G401 (cell line): Measurements from ENCODE around the gene MIF. TPM values are rescaled to one million over a fixed set of nuclear protein-coding genes. Genes with fewer than 3 reads are reported as not detected.
"Not testable (repeated sequence)": the region's sequence is repeated elsewhere in the genome, so short reads cannot be mapped to it uniquely, and the experiment has no call there.

Experiments
- DNase-seq: peaks from one replicate; pipeline ENCODE4 v3.0.0-alpha.2; 2015; ENCODE audit warnings: low spot score
- in situ Hi-C: cut with HindIII; loops from 2 replicates; pipeline ENCODE4 v1.10.0; 2016; ENCODE audit warnings: low sequenced_read_pairs, mixed read lengths
- total RNA-seq: library from RNA; depleted of rRNA; stranded (reverse); fragments of >200 nt; shearing (Covaris generic); gene quantifications from 2 replicates; pipeline ENCODE4 v1.2.3, GENCODE V29; 2014

MIF gene
- total RNA-seq, 1 experiment from 2014 or later: not detected

DNA sequence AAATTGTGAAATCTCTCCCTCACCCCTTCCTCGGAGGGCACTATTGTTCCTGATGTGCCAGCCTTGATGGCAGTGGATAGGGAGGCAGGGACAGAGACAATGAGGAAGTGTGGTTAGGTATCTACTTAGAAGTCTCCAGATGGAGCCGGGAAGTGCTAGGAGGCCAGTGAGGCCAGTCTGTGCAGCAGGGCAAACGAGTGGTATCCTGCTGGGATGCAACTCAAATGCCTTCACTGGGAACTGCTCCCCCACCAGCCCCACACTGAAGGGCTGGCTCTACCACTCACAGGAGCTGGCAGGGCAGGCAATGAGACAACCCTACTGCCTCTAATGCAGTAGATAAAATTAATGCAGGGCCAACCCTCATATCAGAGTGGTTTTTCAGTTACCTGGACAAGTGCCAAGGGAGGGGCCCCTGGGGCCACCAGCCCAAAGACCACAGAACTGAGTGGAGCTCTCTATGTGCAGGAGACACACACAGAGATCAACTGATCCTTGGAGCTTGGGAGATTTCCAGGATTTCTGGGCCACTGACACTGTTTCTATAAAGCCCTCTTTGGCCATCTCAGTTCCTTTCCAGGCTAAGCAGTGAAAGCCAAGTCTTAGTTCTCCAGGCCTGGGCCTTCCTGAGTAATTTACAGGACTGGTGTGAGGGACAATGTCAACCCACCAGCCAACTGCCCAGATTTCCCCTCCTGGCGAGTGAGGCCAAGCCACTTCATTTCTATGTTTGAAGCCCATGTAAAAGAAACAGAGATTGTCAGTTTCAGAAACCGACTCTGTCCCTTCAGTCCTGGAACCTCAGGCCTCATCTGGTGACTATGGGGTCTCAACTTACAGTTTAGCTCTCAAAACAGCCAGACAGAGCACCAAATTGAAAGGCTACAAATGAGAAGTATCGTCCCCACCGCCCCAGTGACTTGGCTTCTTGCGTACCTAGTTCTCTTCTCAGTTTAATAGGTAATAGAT lies 4.1 kb downstream of the MIF start:
- in situ Hi-C loops: no loop called here

DNA sequence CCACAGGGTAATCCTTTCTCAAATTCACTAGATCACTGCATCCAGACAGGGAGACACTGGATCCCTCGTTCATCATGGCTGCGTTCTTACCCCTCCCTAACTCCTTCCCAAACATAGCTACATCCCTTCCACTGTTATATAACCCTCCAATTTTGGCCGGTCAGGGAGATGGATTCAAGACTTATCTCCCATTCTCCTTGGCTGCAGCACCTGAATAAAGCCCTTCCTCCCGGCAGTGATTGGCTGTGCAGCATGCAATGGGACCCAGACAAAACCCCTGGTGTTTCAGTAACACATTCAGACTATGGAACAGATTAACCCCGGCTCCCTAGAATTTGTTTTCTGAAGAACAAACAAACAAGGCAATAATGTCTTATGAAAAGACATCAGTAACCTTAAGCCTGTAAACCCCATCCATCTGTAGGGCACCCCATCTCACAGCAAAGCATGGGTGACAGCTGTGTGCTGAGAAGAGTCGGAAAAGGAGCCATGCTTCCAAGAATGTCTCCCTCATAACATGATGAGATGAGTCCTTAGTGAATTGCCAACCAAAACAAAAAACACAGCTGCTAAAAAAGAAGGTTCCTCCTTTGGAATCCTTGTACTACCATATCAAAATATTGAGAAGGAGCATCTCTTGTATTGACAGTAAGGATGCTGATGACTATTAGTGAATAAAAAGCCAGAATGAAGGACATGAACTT lies 5.0 kb downstream of the MIF start:
- in situ Hi-C loops: no loop called here
- DNase-seq: no peak

More for the DNA sequence above, 4.1 kb downstream of the MIF start:
- peak; percentile 35 for DNase-seq

DNA sequence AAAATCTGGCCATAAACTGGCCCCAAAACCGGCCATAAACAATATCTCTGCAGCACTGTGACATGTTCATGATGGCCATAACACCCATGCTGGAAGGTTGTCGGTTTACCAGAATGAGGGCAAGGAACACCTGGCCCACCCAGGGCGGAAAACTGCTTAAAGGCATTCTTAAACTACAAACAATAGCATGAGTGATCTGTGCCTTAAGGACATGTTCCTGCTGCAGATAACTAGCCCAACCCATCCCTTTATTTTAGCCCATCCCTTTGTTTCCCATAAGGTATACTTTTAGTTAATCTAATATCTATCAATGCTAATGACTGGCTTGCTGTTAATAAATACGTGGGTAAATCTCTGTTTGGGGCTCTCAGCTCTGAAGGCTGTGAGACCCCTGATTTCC lies 6.0 kb downstream of the MIF start:
- DNase-seq, in situ Hi-C loops: not testable (repeated sequence)

DNA sequence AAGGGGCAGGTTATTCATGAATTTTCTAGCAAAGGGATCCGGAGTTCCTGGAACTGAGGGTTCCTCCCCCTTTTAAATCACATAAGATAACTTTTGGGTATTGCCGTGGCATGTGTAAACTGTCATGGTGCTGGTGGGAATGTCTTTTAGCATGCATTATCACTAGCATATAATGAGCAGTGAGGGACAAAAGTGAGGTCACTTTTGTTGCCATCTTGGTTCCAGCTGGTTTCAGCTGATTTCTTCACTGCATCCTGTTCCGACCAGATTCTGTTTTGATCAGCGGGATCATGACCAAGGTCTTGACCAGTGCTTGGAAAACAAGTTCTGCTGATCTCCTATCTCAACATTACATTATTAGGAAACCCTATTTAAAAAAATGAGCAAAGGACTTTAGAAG lies 7.4 kb downstream of the MIF start:
- in situ Hi-C loops: no loop called here
- no peak for DNase-seq

DNA sequence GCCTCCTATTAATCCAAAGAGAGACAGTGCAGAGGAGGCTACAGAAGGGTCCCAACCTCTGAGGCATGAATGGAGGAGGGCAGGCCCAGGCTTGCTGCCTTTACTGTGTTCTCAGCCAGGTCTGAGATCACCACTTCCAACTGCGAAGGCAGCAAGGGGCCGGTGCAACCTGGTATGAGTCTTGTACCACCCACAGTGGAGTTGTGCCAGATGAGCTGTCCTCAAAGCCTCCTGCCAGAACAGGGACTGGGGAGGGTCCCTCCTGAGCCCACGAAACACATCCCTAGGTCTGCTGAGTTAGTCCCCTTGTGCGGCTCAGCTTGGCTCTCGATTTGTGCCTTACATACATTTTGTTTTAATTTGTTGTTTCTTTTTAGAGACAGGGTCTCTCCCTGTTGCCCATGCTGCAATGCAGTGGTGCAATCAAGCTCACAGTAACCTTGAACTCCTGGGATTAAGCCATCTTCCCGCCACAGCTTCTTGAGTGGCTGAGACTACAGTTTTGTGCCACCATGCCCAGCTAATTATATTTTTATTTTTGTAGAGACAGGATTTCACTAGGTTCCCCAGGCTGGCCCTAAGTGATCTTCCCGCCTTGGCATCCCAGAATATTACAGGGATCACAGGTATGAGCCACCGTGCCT lies 9.3 kb downstream of the MIF start:
- in situ Hi-C loops: no loop called here
- DNase-seq: no peak

DNA sequence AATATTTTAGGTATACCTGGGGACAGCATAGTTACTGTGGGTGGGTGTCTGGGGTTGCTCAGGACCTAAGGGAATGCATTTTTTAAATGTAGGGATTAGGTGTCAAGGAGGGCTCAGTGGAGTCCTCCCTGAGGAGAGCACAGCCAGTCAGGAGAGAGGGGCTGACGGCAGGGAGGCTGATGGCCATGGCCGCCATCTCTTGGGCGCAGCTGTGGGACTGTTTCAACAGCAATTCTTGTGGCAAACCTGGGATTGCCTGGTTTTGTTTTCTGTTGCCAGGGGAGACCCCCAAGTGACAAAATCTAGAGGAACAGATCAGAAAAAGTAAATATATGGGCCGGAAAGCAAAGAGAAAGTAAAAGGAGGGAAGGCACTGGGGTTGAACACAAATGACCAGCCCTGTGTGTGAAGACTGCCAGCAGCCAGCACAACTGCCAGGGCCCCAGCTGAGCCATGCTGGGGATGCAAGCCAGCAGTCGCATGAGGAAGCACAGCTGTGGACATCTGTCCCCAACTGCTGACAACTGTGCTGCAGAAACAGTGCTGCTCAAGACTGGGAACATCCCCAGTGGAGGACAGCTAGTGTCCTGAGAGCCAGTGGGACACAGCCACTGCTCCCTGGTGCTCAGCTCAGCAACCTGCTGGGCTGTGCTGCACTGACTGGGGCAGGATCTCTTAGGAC lies 10.5 kb downstream of the MIF start:
- DNase-seq: no peak
- in situ Hi-C loops: no loop called here

DNA sequence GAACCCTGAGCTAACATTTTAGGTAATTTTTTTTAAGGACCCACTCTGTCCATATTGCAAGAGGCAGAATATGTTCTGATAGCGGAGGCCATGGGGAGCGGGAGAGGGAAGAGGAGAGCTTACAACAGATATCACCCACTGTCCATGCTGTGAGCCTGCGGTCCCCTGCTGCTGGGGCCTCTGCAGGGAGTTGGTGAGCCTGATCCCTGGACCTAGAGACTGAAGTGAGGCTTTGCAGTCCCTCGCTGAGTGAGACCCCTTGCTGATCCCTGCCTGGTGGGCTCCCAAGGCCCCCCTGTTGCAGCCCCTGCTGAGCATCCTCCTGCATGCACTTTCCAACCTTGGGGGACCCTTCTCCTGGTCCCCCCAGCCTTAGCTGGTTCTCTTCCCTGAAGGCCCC lies 12.5 kb downstream of the MIF start:
- no peak for DNase-seq
- in situ Hi-C loops: no loop called here

DNA sequence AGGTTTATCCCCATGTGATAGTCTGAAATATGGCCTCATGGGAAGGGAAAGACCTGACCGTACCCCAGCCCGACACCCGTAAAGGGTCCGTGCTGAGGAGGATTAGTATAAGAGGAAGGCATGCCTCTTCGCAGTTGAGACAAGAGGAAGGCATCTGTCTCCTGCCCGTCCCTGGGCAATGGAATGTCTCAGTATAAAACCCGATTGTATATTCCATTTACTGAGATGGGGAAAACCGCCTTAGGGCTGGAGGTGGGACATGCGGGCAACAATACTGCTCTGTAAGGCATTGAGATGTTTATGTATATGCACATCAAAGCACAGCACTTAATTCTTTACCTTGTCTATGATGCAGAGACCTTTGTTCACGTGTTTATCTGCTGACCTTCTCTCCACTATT lies 13.2 kb downstream of the MIF start:
- DNase-seq: not testable (repeated sequence)

DNA sequence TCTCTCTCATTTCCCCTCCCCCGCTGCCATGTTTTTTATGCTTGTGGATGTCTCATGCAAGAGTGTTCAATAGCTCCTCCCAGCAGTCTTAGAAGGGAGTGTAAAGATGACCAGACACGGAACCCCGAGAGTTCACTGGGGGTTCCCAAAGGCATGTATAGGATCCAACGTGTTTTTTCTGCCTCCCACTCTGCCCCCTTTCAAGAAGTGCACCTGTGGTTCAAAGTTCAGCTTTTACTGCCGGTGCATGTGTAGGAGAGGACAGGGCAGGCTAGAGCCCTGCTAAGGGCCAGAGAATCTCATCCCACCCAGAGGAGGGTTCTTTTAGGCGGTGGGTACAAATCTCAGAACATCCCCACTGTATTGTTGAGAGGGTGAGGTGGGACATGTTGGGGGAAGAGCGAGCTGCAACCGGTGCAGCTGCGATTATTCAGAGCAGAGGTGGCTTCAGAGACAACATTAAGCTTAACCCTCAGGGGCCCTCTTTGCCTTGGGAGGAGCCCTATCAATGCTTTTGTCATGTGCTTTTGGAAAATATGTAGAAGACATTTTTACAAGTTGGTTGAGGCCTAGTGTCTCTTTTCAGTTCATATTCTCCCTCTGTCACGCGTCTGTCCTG lies 14.5 kb downstream of the MIF start:
- no peak for DNase-seq
- in situ Hi-C loops: no loop called here

More for the DNA sequence above, 13.2 kb downstream of the MIF start:
- in situ Hi-C loops: not testable (repeated sequence)

DNA sequence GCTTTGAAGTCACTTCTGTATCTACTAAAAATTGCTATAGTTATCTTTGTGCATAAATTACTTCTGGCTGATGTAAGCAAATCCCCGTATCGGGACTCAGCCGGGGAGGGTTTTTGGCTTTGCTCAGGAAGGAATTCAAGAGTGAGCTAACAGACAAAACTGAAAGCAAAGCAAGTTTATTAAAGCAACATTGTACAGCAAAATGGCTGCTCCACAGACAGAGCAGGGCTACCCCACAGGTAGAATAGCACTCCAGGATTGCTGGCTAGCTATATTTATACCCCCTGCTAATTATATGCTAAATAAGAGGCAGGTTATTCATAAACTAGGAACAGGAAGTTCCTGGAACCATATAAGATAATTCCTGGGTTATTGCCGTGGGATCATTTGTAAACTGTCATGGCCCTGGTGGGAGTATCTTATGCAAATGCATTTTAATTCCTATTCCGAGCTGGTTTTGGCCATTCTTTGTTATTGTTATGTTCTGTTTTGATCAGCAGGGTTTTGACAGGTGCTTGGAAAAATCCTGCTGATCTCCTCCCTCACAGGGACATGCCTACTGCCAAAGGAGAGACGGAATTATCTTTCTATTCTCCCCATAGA lies 15.2 kb downstream of the MIF start:
- peak; percentile 55 for DNase-seq
- in situ Hi-C loops: no loop called here

DNA sequence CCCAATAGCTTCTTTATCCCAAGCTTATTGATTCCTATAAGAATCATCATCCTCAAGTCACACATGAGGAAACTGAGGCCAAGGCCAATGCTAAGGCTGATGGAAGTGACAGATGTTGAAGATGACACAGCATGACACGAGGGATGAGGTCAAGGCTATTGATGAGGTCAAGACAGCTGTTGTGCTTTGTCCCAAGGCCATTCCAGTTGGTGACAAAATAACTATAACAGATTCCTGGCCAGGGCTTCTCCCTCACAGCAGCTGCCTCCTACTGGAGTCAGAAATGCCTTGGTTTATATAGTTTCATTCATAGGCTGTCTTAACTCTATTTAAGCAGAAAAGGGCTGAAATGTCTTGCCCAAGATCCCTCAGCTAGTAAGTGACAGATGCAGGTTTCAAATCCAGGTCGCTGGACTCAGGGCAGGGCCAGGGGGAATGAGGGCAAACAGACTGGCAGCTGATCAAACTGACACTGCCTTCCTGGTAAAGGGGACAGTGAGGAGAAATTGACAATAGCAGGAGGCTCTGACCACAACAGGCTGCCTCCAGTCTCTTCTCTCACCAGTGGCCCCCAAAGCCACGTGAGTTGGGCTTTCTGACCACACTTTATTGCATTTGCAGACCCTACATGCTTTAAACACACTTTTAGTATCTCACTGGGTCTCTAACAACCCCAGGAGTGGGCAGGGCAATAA lies 16.5 kb downstream of the MIF start:
- in situ Hi-C loops: no loop called here

DNA sequence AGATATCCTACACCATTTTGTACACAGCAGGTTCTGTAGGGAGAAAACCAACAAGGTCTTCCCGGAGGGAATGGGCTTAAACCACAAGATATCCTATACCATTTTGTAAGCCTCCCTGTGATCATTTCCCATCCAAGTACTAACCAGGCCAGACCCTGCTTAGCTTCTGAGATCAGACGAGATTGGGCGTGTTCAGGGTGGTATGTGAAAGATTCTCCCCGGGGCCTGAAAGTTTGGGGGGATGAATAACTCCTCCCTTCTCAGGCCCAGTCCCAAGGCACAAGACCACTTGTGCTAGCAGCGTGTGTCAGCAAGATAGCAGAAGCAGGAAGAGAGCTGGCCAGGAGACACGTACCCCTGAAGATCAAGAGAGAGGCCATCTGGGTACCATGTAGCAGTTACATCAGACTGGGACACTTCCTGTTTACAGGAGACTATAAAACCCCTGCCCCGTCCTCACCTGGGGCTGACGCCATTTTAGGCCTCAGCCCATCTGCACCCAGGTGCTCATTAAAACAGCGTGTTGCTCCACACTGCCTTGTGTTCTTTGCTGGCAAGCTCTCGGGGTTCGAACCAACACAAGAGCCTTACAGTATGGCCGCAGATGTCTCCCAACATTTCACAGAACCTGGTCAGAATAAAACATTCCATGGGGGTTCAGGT lies 17.3 kb downstream of the MIF start:
- no peak for DNase-seq
- in situ Hi-C loops: no loop called here

More for the DNA sequence above, 16.5 kb downstream of the MIF start:
- peak; percentile 31 for DNase-seq

DNA sequence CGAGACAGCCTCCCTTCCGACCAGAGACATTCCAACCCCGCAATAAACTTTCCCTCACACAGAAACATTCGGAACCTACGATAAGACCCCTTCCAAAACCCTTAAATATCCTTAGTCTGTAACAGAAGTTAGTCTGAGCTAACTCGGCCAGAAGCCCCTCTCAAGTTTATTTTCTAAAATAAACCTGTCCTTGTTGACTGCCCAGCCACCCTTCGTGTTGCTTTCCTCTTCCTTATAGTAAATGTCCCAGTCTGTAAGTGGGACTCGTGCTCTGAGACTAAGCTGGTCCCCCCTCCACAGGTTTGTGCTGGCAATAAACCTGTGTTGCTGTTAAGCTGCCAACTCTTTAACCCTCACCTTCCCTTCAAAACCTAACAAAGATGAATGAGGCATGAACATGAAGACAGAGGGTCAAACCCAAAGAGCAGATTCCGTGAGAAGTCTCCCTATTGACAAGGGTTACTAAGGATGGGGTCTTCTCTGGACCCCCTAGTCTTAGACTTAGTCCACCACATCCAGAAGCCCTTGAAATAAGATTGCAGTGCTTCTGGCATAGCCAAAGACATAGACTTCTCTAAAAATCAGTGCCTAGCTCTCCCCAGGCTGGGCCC lies 18.2 kb downstream of the MIF start:
- in situ Hi-C loops: no loop called here
- DNase-seq: no peak

DNA sequence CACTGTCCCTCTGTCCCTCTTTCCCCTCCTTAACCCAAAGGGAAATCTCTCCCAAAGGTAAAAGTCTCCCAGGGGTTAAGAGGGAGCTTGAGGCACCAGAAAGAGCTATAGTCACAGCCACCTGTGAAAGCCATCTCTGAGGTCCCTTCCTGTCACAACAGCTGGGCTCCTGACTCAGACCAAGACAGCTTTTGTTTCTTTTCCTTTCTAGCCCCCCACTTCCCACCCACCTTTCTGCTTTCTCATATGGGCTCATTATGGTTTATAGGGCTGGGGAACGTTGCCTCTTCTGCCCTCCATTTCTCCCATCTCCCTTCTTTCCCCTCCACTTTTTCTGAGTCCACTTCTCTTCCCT lies 19.1 kb downstream of the MIF start:
- in situ Hi-C loops: no loop called here
- no peak for DNase-seq

DNA sequence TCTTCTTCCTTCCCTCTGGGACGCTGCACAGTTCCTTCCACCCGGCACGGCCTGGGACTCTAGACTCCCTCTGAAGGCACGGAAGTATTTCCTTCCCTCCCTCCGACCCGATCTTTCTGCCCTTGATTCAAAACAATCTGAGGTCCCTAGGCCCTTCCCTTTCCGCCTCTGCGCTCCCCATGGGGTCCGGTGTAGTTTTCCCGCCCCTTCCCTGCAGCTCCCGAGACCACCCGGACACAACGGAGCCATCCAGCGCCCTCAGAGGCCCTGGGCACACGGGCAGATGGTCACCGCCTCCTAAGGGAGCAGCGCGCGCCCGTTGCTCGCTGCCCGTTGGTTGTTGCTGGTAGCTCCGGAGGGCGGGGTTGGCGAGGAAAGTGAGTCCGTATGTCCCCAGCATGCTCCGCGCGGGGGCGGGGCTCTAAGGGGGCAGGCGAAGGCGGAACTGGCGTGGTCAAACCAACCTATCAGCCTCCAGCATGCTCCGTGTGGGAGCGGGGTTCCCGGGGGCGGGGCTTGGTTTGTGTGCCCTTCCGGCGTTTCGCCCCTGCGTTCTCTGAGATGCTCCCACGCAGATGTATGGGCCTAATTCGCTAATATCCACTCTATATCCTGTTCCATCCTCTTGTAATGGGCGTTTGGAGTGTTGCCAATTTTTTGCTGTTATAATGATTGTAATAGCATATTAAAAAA lies 19.6 kb downstream of the MIF start:
- peak; percentile 99 for DNase-seq
- in situ Hi-C loops: no loop called here

DNA sequence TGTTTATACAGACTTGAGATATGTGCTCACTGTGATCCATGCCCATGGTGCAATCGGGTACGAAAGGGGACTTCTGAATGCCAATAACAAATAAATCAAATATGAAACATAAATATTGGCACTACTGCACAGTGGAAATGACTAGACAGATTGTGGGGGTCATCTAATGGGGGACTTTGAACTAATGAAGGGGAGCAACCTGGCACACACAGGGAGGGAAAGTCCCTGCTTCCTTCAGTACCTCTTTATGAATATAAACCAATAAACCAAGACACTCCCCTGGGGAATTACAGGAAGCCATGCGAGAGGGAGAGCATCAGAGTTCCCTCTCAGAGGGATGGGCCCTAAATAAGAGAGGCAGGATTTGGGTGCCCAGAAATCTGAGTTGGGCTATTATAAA lies 21.1 kb downstream of the MIF start:
- DNase-seq: no peak
- in situ Hi-C loops: no loop called here

DNA sequence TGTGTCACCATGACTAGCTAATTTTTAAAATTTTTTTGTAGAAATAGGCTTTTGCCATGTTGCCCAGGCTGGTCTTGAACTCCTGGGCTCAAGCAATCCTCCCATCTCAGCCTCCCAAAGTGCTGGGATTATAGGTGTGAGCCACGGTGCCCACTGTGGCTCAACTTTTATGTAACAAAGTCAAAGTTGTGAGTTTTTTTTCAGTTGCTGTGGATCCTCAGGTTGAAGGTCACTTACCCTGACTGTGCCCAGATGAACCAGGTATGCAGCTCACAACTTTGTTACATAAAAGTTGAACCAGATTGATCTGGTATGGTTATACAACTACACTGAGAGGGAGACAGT lies 26.1 kb downstream of the MIF start:
- in situ Hi-C loops, DNase-seq: not testable (repeated sequence)
